Activated CD4-positive, alpha-beta T cell treated with anti-CD3 and anti-CD28 coated beads for 36 hours (primary cell): ENCODE data around the gene FNBP1L. TPM values are rescaled to one million over a fixed set of nuclear protein-coding genes. Genes with fewer than 3 reads are reported as not detected.

Experiments
- ATAC-seq: fragments of 200-7000 bp; cut with Tn5 transposase; one replicate; pipeline ENCODE4 v1.10.0; 2021; ENCODE audit warnings: mild to moderate bottlenecking, moderate library complexity
- CTCF ChIA-PET: fragments of 350-600 bp; sonication (Branson Sonifier 250); formaldehyde crosslinking; loops from one replicate; lab custom pipeline; 2021; ENCODE audit warnings: antibody characterized with exemption; lab: Charles Lee
- POLR2A ChIA-PET: fragments of 350-600 bp; sonication (Branson Sonifier 250); formaldehyde crosslinking; loops from one replicate; lab custom pipeline; 2021; ENCODE audit warnings: antibody characterized with exemption, inconsistent platforms; lab: Charles Lee
- DNase-seq: peaks from one replicate; pipeline ENCODE4 v3.0.0-alpha.2; 2020
- H3K27ac Mint-ChIP-seq: one replicate; pipeline ENCODE4 v1.8.0; 2021; ENCODE audit warnings: mixed read lengths
- H3K27me3 Mint-ChIP-seq: one replicate; pipeline ENCODE4 v1.8.0; 2021; ENCODE audit warnings: mixed read lengths
- H3K36me3 Mint-ChIP-seq: one replicate; pipeline ENCODE4 v1.8.0; 2021; ENCODE audit warnings: low read depth, mixed read lengths
- H3K4me1 Mint-ChIP-seq: one replicate; pipeline ENCODE4 v1.8.0; 2021; ENCODE audit warnings: mixed read lengths
- H3K4me3 Mint-ChIP-seq: one replicate; pipeline ENCODE4 v1.8.0; 2021; ENCODE audit warnings: mild to moderate bottlenecking, moderate library complexity, mixed read lengths
- H3K9me3 Mint-ChIP-seq: one replicate; pipeline ENCODE4 v1.8.0; 2021; ENCODE audit warnings: low read depth, mixed read lengths
- intact Hi-C, 2 experiments: fragments of 100-400 bp; cut with DNase I in 1 of 2; cut with micrococcal nuclease in 1 of 2; formaldehyde crosslinking; loops; one replicate each; pipeline versions ENCODE4 v1.14.2 to v1.15.1; 2022 to 2024; cut with DNase I, micrococcal nuclease
- total RNA-seq, 2 experiments: library from RNA; stranded (reverse); gene quantifications; one replicate each; pipeline ENCODE4 v1.2.3, GENCODE V29; 2021

FNBP1L gene
- total RNA-seq = 1 to 10 TPM; 1.2 to 1.4 TPM

- intact Hi-C loops = loop anchor here (2.0 to 10.0 kb wide), 6 partner anchors 100 to 399 kb away; partner anchors contain the start of genes DR1 (in 1 of the 2) and MTF2 (in 1 of the 2)
- ChIA-PET CTCF (interaction anchor here (0.7 to 2.4 kb wide), 5 partner anchors 11 to 403 kb away, joined by 3 to 13 read pairs (median 4); no protein-coding TSS in a partner anchor), POLR2A (interaction anchor here (0.5 kb wide), 2 partner anchors 96 to 322 kb away, joined by 3 read pairs; no protein-coding TSS in a partner anchor)
- ATAC-seq = peak; percentile 87
- peaks cover 15% of the 10 kb centered on the region for H3K4me1 Mint-ChIP-seq
- no peaks in the 10 kb centered on the region for H3K9me3 Mint-ChIP-seq
- peaks cover 24% of the 10 kb centered on the region for H3K27me3 Mint-ChIP-seq
- H3K27ac Mint-ChIP-seq = peak within 1 kb of the TSS; percentile 72
- peak; percentile 81 for DNase-seq
- no peaks in the 10 kb centered on the region for H3K36me3 Mint-ChIP-seq
- H3K4me3 Mint-ChIP-seq = peak within 1 kb of the TSS; percentile 83
These were observed at the start of gene FNBP1L for GRCh38 chr1:93447481-93448291. TSS of gene FNBP1L (plus strand) at chr1:93448118. CDS start at chr1:93448282, 164 bp downstream.

- ChIA-PET CTCF (interaction anchor here (0.6 kb wide), 1 partner anchor 28 kb away, joined by 4 read pairs; no protein-coding TSS in a partner anchor), POLR2A (no interaction called here)
- intact Hi-C loops = no loop called here
- no peaks in the 10 kb centered on the region for H3K36me3 Mint-ChIP-seq
- no peaks in the 10 kb centered on the region for H3K27me3 Mint-ChIP-seq
- DNase-seq (no peak), ATAC-seq (no peak)
- H3K9me3 Mint-ChIP-seq = no peaks in the 10 kb centered on the region
- no peak overlapping the region for H3K27ac Mint-ChIP-seq
- H3K4me3 Mint-ChIP-seq = no peak overlapping the region
- H3K4me1 Mint-ChIP-seq = no peaks in the 10 kb centered on the region
These were observed 48.1 kb upstream of the FNBP1L start for GRCh38 chr1:93399781-93400180.

DNA sequence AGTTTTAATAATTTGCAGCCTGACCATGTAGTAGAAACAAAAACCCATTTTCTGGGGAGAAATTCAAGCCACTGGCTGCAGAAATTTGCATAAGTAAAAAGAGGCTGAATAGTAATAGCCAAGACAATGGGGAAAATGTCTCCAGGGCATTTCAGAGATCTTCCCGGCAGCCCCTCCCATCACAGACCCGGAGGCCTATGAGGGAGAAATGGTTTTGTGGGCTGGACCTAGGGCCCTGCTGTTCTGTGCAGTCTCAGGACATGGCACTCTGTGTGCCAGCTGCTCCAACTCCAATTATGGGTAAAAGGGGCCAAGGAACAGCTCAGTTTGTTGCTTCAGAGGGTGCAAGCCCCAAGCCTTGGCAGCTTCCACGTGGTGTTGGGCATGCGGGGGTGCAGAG is 39.7 kb upstream of the FNBP1L start:
- Mint-ChIP-seq H3K27ac (no peak overlapping the region), H3K4me3 (no peak overlapping the region)
- CTCF ChIA-PET = no interaction called here

GRCh38 chr1:93411000-93411399 is 36.9 kb upstream of the FNBP1L start:
- Mint-ChIP-seq H3K27me3 (no peaks in the 10 kb centered on the region), H3K9me3 (peaks cover 5% of the 10 kb centered on the region), H3K27ac (no peak overlapping the region), H3K36me3 (peaks cover 2% of the 10 kb centered on the region), H3K4me1 (no peaks in the 10 kb centered on the region), H3K4me3 (no peak overlapping the region)
- ChIA-PET CTCF (no interaction called here), POLR2A (no interaction called here)
- intact Hi-C loops = no loop called here
- ATAC-seq (no peak), DNase-seq (no peak)

More for the DNA sequence above, 39.7 kb upstream of the FNBP1L start:
- DNase-seq = no peak
- intact Hi-C loops = no loop called here
- Mint-ChIP-seq H3K27me3 (peaks cover 2% of the 10 kb centered on the region), H3K9me3 (peaks cover 5% of the 10 kb centered on the region), H3K4me1 (no peaks in the 10 kb centered on the region), H3K36me3 (peaks cover 2% of the 10 kb centered on the region)
- POLR2A ChIA-PET = no interaction called here
- no peak for ATAC-seq

GRCh38 chr1:93414749-93415148 is 33.2 kb upstream of the FNBP1L start:
- H3K4me1 Mint-ChIP-seq = no peaks in the 10 kb centered on the region
- ATAC-seq (no peak), DNase-seq (no peak)
- H3K27me3 Mint-ChIP-seq = no peaks in the 10 kb centered on the region
- intact Hi-C loops = loop anchor here in 1 of 2 experiments (5.0 kb wide), 1 partner anchor 107 kb away; no protein-coding TSS in a partner anchor
- H3K9me3 Mint-ChIP-seq = no peaks in the 10 kb centered on the region
- ChIA-PET POLR2A (no interaction called here), CTCF (no interaction called here)
- H3K4me3 Mint-ChIP-seq = no peak overlapping the region
- H3K36me3 Mint-ChIP-seq = no peaks in the 10 kb centered on the region
- H3K27ac Mint-ChIP-seq = no peak overlapping the region

DNA sequence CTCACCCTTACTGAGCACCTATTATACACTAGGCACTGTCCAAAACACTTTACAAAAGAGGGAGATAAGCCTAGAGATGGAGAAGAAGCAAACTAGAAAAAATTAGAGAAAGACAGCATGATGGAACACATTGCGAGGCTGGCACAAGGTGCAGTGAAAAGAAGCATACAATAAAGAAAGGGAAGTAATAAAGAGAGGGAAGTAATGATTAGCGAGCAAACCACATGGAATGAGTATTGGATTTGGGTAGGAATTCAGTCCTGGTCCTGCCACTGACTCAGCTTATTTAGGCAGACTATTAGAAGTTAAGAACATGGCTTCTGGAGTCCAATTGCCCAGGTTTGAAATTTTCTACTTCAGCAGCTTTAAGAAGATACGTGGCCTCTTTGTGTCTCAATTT is 32.6 kb upstream of the FNBP1L start:
- DNase-seq (no peak), ATAC-seq (no peak)
- CTCF ChIA-PET = no interaction called here
- POLR2A ChIA-PET = no interaction called here
- no peaks in the 10 kb centered on the region for H3K36me3 Mint-ChIP-seq
- H3K4me1 Mint-ChIP-seq = no peaks in the 10 kb centered on the region
- no peaks in the 10 kb centered on the region for H3K27me3 Mint-ChIP-seq
- H3K27ac Mint-ChIP-seq = no peak overlapping the region
- no peak overlapping the region for H3K4me3 Mint-ChIP-seq
- intact Hi-C loops = loop anchor here in 1 of 2 experiments (5.0 kb wide), 1 partner anchor 108 kb away; no protein-coding TSS in a partner anchor
- no peaks in the 10 kb centered on the region for H3K9me3 Mint-ChIP-seq

GRCh38 chr1:93416183-93416582 is 31.7 kb upstream of the FNBP1L start:
- Mint-ChIP-seq H3K36me3 (no peaks in the 10 kb centered on the region), H3K27ac (no peak overlapping the region), H3K4me3 (no peak overlapping the region), H3K9me3 (no peaks in the 10 kb centered on the region), H3K27me3 (no peaks in the 10 kb centered on the region), H3K4me1 (no peaks in the 10 kb centered on the region)
- intact Hi-C loops = loop anchor here in 1 of 2 experiments (5.0 kb wide), 1 partner anchor 109 kb away; no protein-coding TSS in a partner anchor
- POLR2A ChIA-PET = no interaction called here
- CTCF ChIA-PET = no interaction called here
- no peak for DNase-seq
- no peak for ATAC-seq

DNA sequence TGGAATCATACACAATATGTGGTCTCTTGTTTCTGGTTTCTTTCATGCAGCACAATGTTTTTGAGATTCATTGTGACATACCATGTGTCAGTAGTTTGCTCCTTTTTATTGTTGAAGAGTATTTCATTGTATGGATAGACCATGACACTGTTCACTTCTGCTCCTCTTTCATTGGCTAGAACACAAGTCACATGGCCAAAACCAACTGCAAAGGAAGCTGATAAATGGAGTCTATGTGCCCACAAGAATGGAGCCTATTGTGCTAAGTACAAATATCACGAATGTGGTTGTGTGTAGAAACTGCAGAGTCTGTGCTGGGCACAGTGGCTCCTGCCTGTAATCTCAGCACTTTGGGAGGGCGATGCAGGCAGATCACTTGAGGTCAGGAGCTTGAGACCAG is 28.6 kb upstream of the FNBP1L start:
- no peak overlapping the region for H3K4me3 Mint-ChIP-seq
- ATAC-seq = no peak
- no peaks in the 10 kb centered on the region for H3K4me1 Mint-ChIP-seq

GRCh38 chr1:93420400-93420799 is 27.5 kb upstream of the FNBP1L start:
- CTCF ChIA-PET = interaction anchor here (0.6 kb wide), 1 partner anchor 13 kb away, joined by 3 read pairs; no protein-coding TSS in a partner anchor
- intact Hi-C loops = no loop called here
- ATAC-seq (no peak), DNase-seq (no peak)
- Mint-ChIP-seq H3K27ac (no peak overlapping the region), H3K4me3 (no peak overlapping the region), H3K36me3 (no peaks in the 10 kb centered on the region), H3K9me3 (no peaks in the 10 kb centered on the region), H3K4me1 (no peaks in the 10 kb centered on the region), H3K27me3 (no peaks in the 10 kb centered on the region)
- POLR2A ChIA-PET = no interaction called here

More for the DNA sequence above, 28.6 kb upstream of the FNBP1L start:
- H3K9me3 Mint-ChIP-seq = no peaks in the 10 kb centered on the region
- no peaks in the 10 kb centered on the region for H3K36me3 Mint-ChIP-seq
- intact Hi-C loops = loop anchor here in 1 of 2 experiments (5.0 kb wide), 1 partner anchor 112 kb away; no protein-coding TSS in a partner anchor
- no peak for DNase-seq
- no peaks in the 10 kb centered on the region for H3K27me3 Mint-ChIP-seq
- CTCF ChIA-PET = interaction anchor here (0.8 kb wide), 1 partner anchor 58 kb away, joined by 3 read pairs; no protein-coding TSS in a partner anchor
- POLR2A ChIA-PET = no interaction called here
- no peak overlapping the region for H3K27ac Mint-ChIP-seq

- DNase-seq (no peak), ATAC-seq (no peak)
- intact Hi-C loops = no loop called here
- H3K4me1 Mint-ChIP-seq = no peaks in the 10 kb centered on the region
- H3K27ac Mint-ChIP-seq = no peak overlapping the region
- no peaks in the 10 kb centered on the region for H3K36me3 Mint-ChIP-seq
- H3K4me3 Mint-ChIP-seq = no peak overlapping the region
- CTCF ChIA-PET = interaction anchor here (0.7 kb wide), 1 partner anchor 210 kb away, joined by 3 read pairs; no protein-coding TSS in a partner anchor
- H3K27me3 Mint-ChIP-seq = no peaks in the 10 kb centered on the region
- no peaks in the 10 kb centered on the region for H3K9me3 Mint-ChIP-seq
- POLR2A ChIA-PET = no interaction called here
These were observed 21.7 kb upstream of the FNBP1L start for GRCh38 chr1:93426181-93426580.

- ChIA-PET POLR2A (no interaction called here), CTCF (interaction anchor here (0.6 to 1.6 kb wide), 4 partner anchors 28 to 238 kb away, joined by 3 to 4 read pairs (median 4); no protein-coding TSS in a partner anchor)
- intact Hi-C loops = no loop called here
- Mint-ChIP-seq H3K36me3 (no peaks in the 10 kb centered on the region), H3K27ac (no peak overlapping the region), H3K4me3 (no peak overlapping the region), H3K4me1 (no peaks in the 10 kb centered on the region), H3K9me3 (no peaks in the 10 kb centered on the region), H3K27me3 (no peaks in the 10 kb centered on the region)
- DNase-seq = no peak
- ATAC-seq = no peak
These were observed 20.3 kb upstream of the FNBP1L start for GRCh38 chr1:93427656-93428055.
